Spinal cord (tissue), 10 donors: ENCODE results near the gene RBPJL. TPM values are rescaled to one million over a fixed set of nuclear protein-coding genes. Genes with fewer than 3 reads are reported as not detected.

Experiments
- DNase-seq, 6 donors: peaks; one replicate each; pipeline versions ENCODE4 v3.0.0 to v3.0.0-alpha.2; 2013 to 2015; ENCODE audit warnings: low spot score in 6 of 6, low read depth in 4 of 6
- H3K27ac ChIP-seq: one replicate; pipeline ENCODE4 v1.5.1; 2013; ENCODE audit warnings: low read depth, low read length, control low read depth
- H3K27me3 ChIP-seq: one replicate; pipeline ENCODE4 v1.6.1; 2013; ENCODE audit warnings: low read length; ENCODE audit not compliant: control insufficient read depth, insufficient read depth
- H3K36me3 ChIP-seq: one replicate; pipeline ENCODE4 v1.6.1; 2013; ENCODE audit warnings: low read length; ENCODE audit not compliant: control insufficient read depth, insufficient read depth
- H3K4me1 ChIP-seq: one replicate; pipeline ENCODE4 v1.6.1; 2013; ENCODE audit warnings: low read length; ENCODE audit not compliant: control insufficient read depth, insufficient read depth
- H3K4me3 ChIP-seq: one replicate; pipeline ENCODE4 v1.5.1; 2013; ENCODE audit warnings: low read depth, low read length, control low read depth
- H3K9me3 ChIP-seq: one replicate; pipeline ENCODE4 v1.6.1; 2013; ENCODE audit warnings: low read length; ENCODE audit not compliant: control insufficient read depth, insufficient read depth
- WGBS: methylation state at CpG from one replicate; pipeline ENCODE4 v1.1.5; 2013; ENCODE audit warnings: missing lambda C conversion rate; ENCODE audit not compliant: insufficient coverage; 5-methylcytosine and 5-hydroxymethylcytosine counted together
- polyA plus RNA-seq, 2 donors: library from polyadenylated mRNA; unstranded; fragments of 120-200 nt; gene quantifications; one replicate each; pipeline ENCODE4 v1.2.1, GENCODE V29; 2013; ENCODE audit not compliant: insufficient read length in 2 of 2
- total RNA-seq, 2 donors: library from RNA; depleted of rRNA in 1 of 2; stranded (reverse); fragments of 120-200 nt in 1 of 2; fragments of >200 nt in 1 of 2; gene quantifications; one replicate each; pipeline versions ENCODE4 v1.2.3 to v1.2.4, GENCODE V29; 2013 to 2014
- donor health status: healthy.

Gene RBPJL
- total and polyA plus RNA-seq, 4 donors: 0.11 to 0.59 (median 0.36) TPM

GRCh38 chr20:45292343-45292742 is 14.3 kb upstream of the RBPJL start:
- no peaks in the 10 kb centered on the region for H3K36me3 ChIP-seq
- H3K4me1 ChIP-seq: peaks cover 27% of the 10 kb centered on the region
- H3K4me3 ChIP-seq: no peak overlapping the region
- peak overlapping the region; percentile 84 for H3K27ac ChIP-seq
- DNase-seq: no peak
- WGBS: no CpG with 5 or more reads among the region's 2 CpGs
- no peaks in the 10 kb centered on the region for H3K9me3 ChIP-seq
- no peaks in the 10 kb centered on the region for H3K27me3 ChIP-seq

DNA sequence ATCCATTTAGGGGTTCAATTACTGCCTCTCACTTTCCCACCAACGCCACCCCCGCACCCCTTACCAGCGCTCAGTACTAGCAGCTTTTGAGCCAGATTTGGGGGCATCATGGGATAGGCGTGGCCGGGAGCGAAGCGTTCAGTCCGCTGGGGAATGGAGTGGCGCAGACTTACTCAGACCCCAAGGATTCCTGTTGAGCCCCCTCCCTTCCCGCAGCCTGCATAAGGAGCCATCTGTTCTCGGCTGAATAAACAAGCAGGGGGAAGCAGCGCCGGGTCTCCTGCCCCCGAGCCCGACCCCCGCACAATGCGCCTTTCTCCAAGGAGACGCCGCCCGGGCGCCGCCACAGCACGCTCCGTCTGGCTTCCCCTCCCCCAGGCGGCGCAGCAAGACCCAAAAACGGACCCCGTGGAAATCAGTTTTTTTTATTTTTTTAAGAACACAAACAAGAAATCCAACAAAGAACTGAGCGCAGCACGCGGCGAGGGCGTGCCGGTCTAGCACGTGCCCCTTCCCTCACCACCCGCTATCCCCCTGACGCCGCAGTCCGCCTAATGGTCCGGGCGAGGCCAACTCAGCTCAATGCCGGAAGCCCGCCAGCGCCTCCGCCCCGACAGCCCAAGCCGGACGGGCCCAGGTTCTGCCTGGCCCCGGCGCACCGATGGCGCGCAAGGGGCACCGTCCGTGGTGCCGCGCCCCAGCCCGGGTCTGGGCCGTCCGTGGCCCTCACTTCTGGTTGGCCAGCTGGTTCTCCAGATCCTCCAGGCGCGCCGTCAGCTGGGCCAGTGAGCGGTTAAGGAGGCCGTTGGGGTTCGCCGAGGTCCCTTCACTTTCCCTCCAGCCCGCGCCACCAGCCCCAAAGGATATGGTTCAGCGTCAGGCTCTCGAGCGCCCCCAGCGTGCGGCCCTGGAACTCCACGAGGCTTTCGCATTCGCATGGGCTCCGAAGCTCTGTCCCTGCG is 13.3 kb upstream of the RBPJL start:
- peaks cover 2% of the 10 kb centered on the region for H3K36me3 ChIP-seq
- no peaks in the 10 kb centered on the region for H3K9me3 ChIP-seq
- DNase-seq: peak; percentile 49 to 93 (median 62)
- H3K27ac ChIP-seq: peak overlapping the region; percentile 84
- H3K27me3 ChIP-seq: no peaks in the 10 kb centered on the region
- peaks cover 27% of the 10 kb centered on the region for H3K4me1 ChIP-seq
- WGBS: under 1% methylated on average over 79 of the region's 79 CpGs
- peak overlapping the region; percentile 44 for H3K4me3 ChIP-seq

DNA sequence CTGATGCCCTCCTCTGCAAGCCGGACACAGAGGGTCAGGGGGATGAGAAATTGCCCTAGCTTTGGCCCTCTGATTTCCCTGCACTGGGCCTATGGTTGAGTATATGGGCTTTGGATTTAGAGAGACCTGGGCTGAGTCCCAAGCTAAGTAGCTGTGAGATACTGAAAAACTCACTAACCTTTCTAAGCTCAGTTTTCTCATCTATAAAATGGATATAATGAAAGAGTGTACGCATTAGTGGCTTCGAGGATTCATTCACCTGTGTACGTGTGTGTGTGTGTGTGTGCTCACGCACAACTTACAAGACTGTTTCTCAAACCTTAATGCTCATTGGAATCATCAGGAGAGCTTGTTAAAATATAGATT is 12.7 kb upstream of the RBPJL start:
- Histone ChIP-seq H3K27ac (peak overlapping the region; percentile 84), H3K27me3 (no peaks in the 10 kb centered on the region), H3K36me3 (peaks cover 2% of the 10 kb centered on the region), H3K4me1 (peaks cover 27% of the 10 kb centered on the region), H3K9me3 (no peaks in the 10 kb centered on the region), H3K4me3 (peak overlapping the region; percentile 44)
- 0% methylated on average over 1 of the region's 5 CpGs for WGBS
- DNase-seq: no peak

DNA sequence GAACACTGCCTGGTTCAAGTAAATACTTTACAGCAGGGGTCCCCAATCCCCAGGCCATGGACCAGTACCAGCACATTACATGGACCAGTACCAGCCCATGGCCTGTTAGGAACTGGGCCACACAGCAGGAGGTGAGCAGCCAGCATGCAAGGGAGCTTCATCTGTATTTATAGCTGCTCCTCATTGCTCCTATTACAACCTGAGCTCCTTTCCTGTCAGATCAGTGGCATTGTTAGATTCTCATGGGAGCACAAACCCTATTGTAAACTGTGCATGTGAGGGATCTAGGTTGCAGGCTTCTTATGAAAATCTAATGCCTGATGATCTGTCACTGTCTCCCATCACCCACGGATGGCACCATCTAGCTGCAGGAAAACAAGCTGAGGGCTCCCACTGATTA is 12.0 kb upstream of the RBPJL start:
- WGBS: no CpG with 5 or more reads among the region's 1 CpG
- no peaks in the 10 kb centered on the region for H3K27me3 ChIP-seq
- H3K27ac ChIP-seq: no peak overlapping the region
- no peak for DNase-seq
- no peaks in the 10 kb centered on the region for H3K9me3 ChIP-seq
- H3K4me1 ChIP-seq: peaks cover 27% of the 10 kb centered on the region
- no peak overlapping the region for H3K4me3 ChIP-seq
- peaks cover 2% of the 10 kb centered on the region for H3K36me3 ChIP-seq

DNA sequence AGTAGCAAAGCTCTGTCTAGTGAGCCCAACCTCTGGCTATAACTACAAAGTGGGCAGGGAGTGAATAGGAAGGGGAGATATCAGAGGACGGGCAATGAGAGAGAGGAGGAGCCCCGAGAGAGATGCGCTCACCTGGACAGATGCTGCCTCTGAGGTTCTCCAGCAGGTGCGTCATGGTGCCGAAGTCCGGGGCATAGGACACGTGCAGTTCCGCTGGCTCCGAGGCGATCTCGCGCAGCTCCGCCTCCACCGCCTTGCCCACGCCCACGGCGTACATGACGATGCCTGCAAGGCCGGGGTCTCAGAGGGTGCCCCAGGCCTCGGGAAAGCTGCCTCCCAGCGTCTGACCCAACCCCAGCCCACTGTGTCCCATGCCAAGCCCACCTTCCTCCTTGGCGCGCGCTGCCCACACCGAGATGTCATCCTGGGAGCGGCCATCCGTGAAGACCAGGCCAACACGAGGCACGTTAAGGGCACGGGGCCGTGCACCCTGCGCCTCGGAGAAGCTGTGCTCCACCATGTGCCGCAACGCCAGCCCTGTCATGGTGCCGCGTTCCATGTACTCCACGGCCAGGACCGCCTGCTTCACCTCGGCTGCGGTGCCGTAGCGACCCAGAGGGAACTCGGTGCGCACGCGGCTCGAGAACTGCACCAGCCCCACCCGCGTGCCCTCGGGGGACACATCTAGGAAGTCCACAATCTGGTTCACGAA is 8.7 kb upstream of the RBPJL start:
- H3K4me3 ChIP-seq: no peak overlapping the region
- H3K27ac ChIP-seq: no peak overlapping the region
- no peaks in the 10 kb centered on the region for H3K9me3 ChIP-seq
- DNase-seq: no peak
- peaks cover 2% of the 10 kb centered on the region for H3K36me3 ChIP-seq
- H3K27me3 ChIP-seq: no peaks in the 10 kb centered on the region
- peaks cover 10% of the 10 kb centered on the region for H3K4me1 ChIP-seq
- WGBS: 93% methylated on average over 52 of the region's 52 CpGs

DNA sequence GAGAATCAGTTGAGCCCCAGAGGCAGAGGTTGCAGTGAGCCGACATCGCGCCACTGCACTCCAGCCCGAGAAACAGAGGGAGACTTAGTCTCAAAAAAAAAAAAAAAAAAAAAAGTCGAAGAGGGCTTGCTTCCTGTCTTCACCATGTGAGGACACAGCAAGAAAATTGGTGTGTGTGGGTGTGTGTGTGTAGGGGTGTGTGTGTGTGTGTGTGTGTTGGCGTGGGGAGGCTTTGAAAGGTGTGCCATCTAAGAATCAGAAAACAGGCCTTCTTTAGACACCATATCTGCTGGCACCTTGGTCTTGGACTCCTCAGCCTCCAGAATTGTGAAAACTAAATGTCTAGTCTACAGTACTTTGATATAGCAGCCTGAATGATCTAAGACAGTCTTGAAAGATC is 6.9 kb upstream of the RBPJL start:
- Histone ChIP-seq H3K36me3 (peaks cover 4% of the 10 kb centered on the region), H3K27ac (no peak overlapping the region), H3K4me3 (no peak overlapping the region), H3K4me1 (no peaks in the 10 kb centered on the region), H3K27me3 (peaks cover 11% of the 10 kb centered on the region), H3K9me3 (no peaks in the 10 kb centered on the region)
- 100% methylated on average over 4 of the region's 6 CpGs for WGBS
- DNase-seq: no peak

DNA sequence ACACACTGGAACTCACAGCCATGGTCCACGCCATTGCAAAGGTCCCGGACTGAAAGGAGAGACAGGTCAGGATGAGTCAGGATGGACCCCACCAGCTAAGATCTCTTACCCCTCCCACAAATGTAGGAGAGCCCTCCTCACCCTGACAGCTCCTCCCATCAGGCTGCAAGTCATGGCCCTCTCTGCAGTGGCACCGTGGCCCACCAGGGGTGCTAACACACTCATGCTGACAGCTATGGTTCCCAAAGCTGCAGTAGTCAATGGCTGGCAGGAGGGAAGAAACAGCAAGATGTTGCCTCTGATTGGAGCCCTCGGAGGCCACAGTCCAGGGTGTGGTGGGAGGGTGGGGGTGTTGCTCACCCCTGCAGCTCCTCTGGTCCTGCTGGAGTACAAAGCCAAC is 5.7 kb upstream of the RBPJL start:
- Histone ChIP-seq H3K27me3 (peaks cover 18% of the 10 kb centered on the region), H3K4me1 (no peaks in the 10 kb centered on the region), H3K27ac (no peak overlapping the region), H3K36me3 (peaks cover 4% of the 10 kb centered on the region), H3K9me3 (no peaks in the 10 kb centered on the region), H3K4me3 (no peak overlapping the region)
- WGBS: 44% methylated on average over 4 of the region's 4 CpGs
- peak in 1 of 6 donors; percentile 19 for DNase-seq

GRCh38 chr20:45301824-45302271 is 4.8 kb upstream of the RBPJL start:
- peaks cover 26% of the 10 kb centered on the region for H3K27me3 ChIP-seq
- WGBS: 64% methylated on average over 5 of the region's 5 CpGs
- H3K4me1 ChIP-seq: peaks cover 7% of the 10 kb centered on the region
- H3K36me3 ChIP-seq: peaks cover 4% of the 10 kb centered on the region
- no peak overlapping the region for H3K4me3 ChIP-seq
- peak in 2 of 6 donors; percentile 39 to 63 for DNase-seq
- H3K27ac ChIP-seq: no peak overlapping the region
- no peaks in the 10 kb centered on the region for H3K9me3 ChIP-seq

DNA sequence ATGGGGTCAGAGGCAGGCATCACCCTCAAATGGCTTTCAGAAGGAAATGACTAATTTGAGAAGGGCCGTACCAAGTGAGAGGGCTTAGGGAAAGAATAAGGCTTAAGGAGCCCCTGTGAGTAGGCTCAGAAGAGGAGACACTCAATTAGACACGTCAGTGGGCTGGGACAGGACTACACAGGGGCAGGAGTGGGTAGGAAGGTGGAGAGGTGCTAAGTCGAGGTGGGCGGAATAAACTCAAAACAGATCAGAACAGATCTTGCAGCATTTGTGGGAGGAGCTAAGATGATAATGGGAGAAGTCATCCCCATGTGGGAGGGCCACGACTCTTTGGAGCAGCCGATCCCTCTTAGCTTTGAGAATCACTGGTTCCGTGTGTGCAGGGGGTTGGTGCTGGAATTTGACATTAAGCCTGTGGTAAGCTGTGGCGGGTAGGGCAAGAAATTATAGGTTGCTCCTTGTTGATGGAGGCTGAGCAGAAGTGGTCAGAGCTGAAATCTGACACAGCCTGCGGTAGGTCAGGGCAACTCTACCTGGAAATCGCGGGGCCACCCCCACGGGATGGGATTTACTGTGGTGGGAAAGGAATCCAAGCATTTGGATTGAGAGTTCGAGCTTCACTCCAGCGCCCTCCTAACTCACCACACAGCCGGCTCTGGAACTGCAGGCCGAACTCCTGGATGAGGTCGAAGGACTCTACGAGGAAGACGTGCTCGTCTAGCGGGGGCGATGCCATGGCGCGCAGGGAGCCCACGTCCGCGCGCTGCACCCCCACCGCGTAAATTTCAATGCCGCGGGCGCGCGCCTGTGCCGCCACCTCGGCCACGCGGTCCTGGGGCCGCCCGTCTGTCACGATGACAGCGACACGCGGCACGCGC is 2.8 kb upstream of the RBPJL start:
- peaks cover 20% of the 10 kb centered on the region for H3K4me1 ChIP-seq
- H3K36me3 ChIP-seq: peaks cover 2% of the 10 kb centered on the region
- H3K9me3 ChIP-seq: no peaks in the 10 kb centered on the region
- 61% methylated on average over 42 of the region's 47 CpGs for WGBS
- H3K4me3 ChIP-seq: no peak overlapping the region
- DNase-seq: peak in 1 of 6 donors; percentile 25
- no peak overlapping the region for H3K27ac ChIP-seq
- H3K27me3 ChIP-seq: peaks cover 38% of the 10 kb centered on the region
